NT2/D1 (cell line): ENCODE results near the gene KLF11.

Experiments
- YY1 ChIP-seq: IDR thresholded peaks from 2 replicates; pipeline ENCODE4 v1.6.1; 2011; ENCODE audit not compliant: insufficient read length, insufficient read depth
- ZNF274 ChIP-seq: IDR thresholded peaks from 2 replicates; pipeline ENCODE4 v1.6.1; 2011; ENCODE audit warnings: mild to moderate bottlenecking, low read depth, low read length

GRCh38 chr2:10034333-10035052, 8.9 kb upstream of the KLF11 start:
- TF ChIP-seq YY1 = no peak
- no peak for TF ChIP-seq ZNF274
